HepG2 (cell line): ENCODE measurements around the gene SEMA4F. TPM values are rescaled to one million over a fixed set of nuclear protein-coding genes. Genes with fewer than 3 reads are reported as not detected.

Experiments
- ATAC-seq: fragments of 200-7000 bp; cut with Tn5 transposase; 3 replicates; pipeline ENCODE4 v1.9.1; 2020; ENCODE audit warnings: mild to moderate bottlenecking, moderate library complexity
- BruUV-seq: library from RNA; stranded (reverse); fragments of 400-500 nt; replicated peaks from 2 replicates; lab custom pipeline; 2021; lab: Mats Ljungman, UMichigan
- CTCF ChIA-PET: fragments of 300-600 bp; formaldehyde crosslinking; extraction: SDS; loops from one replicate; lab custom pipeline; 2021; ENCODE audit warnings: low total read pairs, inconsistent platforms, low intra/inter-chr PET ratio; lab: Yijun Ruan, JAX
- POLR2A ChIA-PET: fragments of 350-600 bp; sonication (Branson Sonifier 250); formaldehyde crosslinking; loops from one replicate; lab custom pipeline; 2020; ENCODE audit warnings: antibody characterized with exemption, inconsistent platforms; lab: Yijun Ruan, JAX
- DNase-seq: peaks from one replicate; pipeline ENCODE4 v3.0.0-alpha.2; 2015; ENCODE audit warnings: low spot score
- FAIRE-seq: peaks from 3 replicates; lab custom pipeline; 2011; peaks lifted over from hg19 to GRCh38; lab: Jason Lieb, UNC
- H2AFZ ChIP-seq: one replicate; pipeline ENCODE4 v1.6.1; 2011; ENCODE audit warnings: low read length, inconsistent platforms
- H3K27ac ChIP-seq: fragments of 300-600 bp; 3 replicates; pipeline ENCODE4 v1.8.0; 2011; ENCODE audit warnings: mixed run types, mild to moderate bottlenecking, mixed read lengths, low read length, inconsistent platforms; ENCODE audit not compliant: insufficient read depth; ENCODE audit errors: extremely low read length
- H3K27me3 ChIP-seq, 2 experiments: fragments of 200-600 bp in 1 of 2; 2 replicates in 1 of 2; 3 replicates in 1 of 2; pipeline versions ENCODE4 v1.6.0 to v1.8.0; 2011; ENCODE audit warnings: low read length in 2 of 2, mild to moderate bottlenecking in 2 of 2, moderate library complexity in 2 of 2, inconsistent platforms in 1 of 2; ENCODE audit not compliant: insufficient read depth in 2 of 2, control insufficient read depth in 1 of 2
- H3K36me3 ChIP-seq, 2 experiments: fragments of 200-600 bp in 1 of 2; replicated peaks in 1 of 2; 2 replicates in 1 of 2; 3 replicates in 1 of 2; pipeline versions ENCODE4 v1.5.1 to v1.8.0; 2011; ENCODE audit warnings: low read length in 2 of 2, inconsistent platforms in 1 of 2; ENCODE audit not compliant: insufficient read depth in 2 of 2, control insufficient read depth in 1 of 2
- H3K4me1 ChIP-seq: 2 replicates; pipeline ENCODE4 v1.5.1; 2012; ENCODE audit warnings: low read length, inconsistent platforms; ENCODE audit not compliant: insufficient read depth
- H3K4me2 ChIP-seq: 2 replicates; pipeline ENCODE4 v1.6.0; 2011; ENCODE audit warnings: low read depth, low read length, inconsistent platforms
- H3K4me3 ChIP-seq, 3 experiments: fragments of 200-600 bp in 1 of 3; sonication (generic), shearing (Covaris generic) in 1 of 3; replicated peaks in 1 of 3; 2 replicates each; pipeline ENCODE4 v1.5.1; 2011 to 2016; ENCODE audit warnings: low read length in 3 of 3, inconsistent platforms in 2 of 3, low read depth in 2 of 3, mild to moderate bottlenecking in 2 of 3, control low read depth in 1 of 3, mixed read lengths in 1 of 3; ENCODE audit not compliant: insufficient read depth in 1 of 3
- H3K79me2 ChIP-seq: one replicate; pipeline ENCODE4 v1.6.1; 2011; ENCODE audit warnings: low read length, inconsistent platforms; ENCODE audit not compliant: insufficient read depth
- H3K9ac ChIP-seq: 2 replicates; pipeline ENCODE4 v1.6.0; 2011; ENCODE audit warnings: mild to moderate bottlenecking, low read depth, low read length, inconsistent platforms; ENCODE audit not compliant: insufficient read depth
- H3K9me3 ChIP-seq: 2 replicates; pipeline ENCODE4 v1.5.1; 2012; ENCODE audit warnings: mild to moderate bottlenecking, low read length
- H4K20me1 ChIP-seq: 2 replicates; pipeline ENCODE4 v1.6.0; 2011; ENCODE audit warnings: inconsistent platforms, mild to moderate bottlenecking, low read length, moderate library complexity; ENCODE audit not compliant: insufficient read depth
- ARNTL ChIP-seq: sonication (generic); formaldehyde crosslinking; IDR thresholded peaks from 2 replicates; pipeline ENCODE4 v1.4.0; 2020; ENCODE audit warnings: mild to moderate bottlenecking, missing genetic modification reagents
- GTF3A ChIP-seq: sonication (generic); formaldehyde crosslinking; conservative IDR thresholded peaks from 2 replicates; pipeline ENCODE4 v1.4.0; 2020; ENCODE audit warnings: mild to moderate bottlenecking, missing genetic modification reagents
- HNRNPUL1 ChIP-seq: fragments of 200-400 bp; formaldehyde crosslinking; IDR thresholded peaks from 2 replicates; pipeline ENCODE4 v1.6.1; 2017; ENCODE audit warnings: low read depth, mild to moderate bottlenecking, low read length, moderate library complexity
- RBM39 ChIP-seq: fragments of 200-400 bp; formaldehyde crosslinking; IDR thresholded peaks from one replicate; pipeline ENCODE4 v1.6.1; 2018; ENCODE audit warnings: antibody characterized with exemption, mild to moderate bottlenecking, low read depth, low read length; ENCODE audit not compliant: poor library complexity, severe bottlenecking
- SNRNP70 ChIP-seq: fragments of 200-400 bp; formaldehyde crosslinking; IDR thresholded peaks from 2 replicates; pipeline ENCODE4 v1.6.1; 2017; ENCODE audit warnings: mild to moderate bottlenecking, low read depth, low read length, moderate library complexity
- YEATS2 ChIP-seq: sonication (generic); formaldehyde crosslinking; IDR thresholded peaks from 2 replicates; pipeline ENCODE4 v1.4.0; 2020; ENCODE audit warnings: missing genetic modification reagents, borderline replicate concordance
- ZC3H13 ChIP-seq: sonication (generic); formaldehyde crosslinking; IDR thresholded peaks from 2 replicates; pipeline ENCODE4 v1.8.1; 2023; ENCODE audit warnings: mild to moderate bottlenecking, missing genetic modification reagents, moderate library complexity
- ZNF260 ChIP-seq: sonication (generic); formaldehyde crosslinking; IDR thresholded peaks from 2 replicates; pipeline ENCODE4 v1.4.0; 2020; ENCODE audit warnings: missing genetic modification reagents, low read depth, mild to moderate bottlenecking, borderline replicate concordance
- ZNF264 ChIP-seq: sonication (generic); formaldehyde crosslinking; IDR thresholded peaks from 2 replicates; pipeline ENCODE4 v1.4.0; 2020; ENCODE audit warnings: missing genetic modification reagents
- ZNF430 ChIP-seq: sonication (generic); formaldehyde crosslinking; IDR thresholded peaks from 2 replicates; pipeline ENCODE4 v1.9.0; 2021; ENCODE audit warnings: mild to moderate bottlenecking, missing genetic modification reagents
- ZNF501 ChIP-seq: sonication (generic); formaldehyde crosslinking; IDR thresholded peaks from 2 replicates; pipeline ENCODE4 v1.5.1; 2020; ENCODE audit warnings: mild to moderate bottlenecking, moderate library complexity, missing genetic modification reagents
- WGBS: methylation state at CpG from one replicate; pipeline ENCODE4 v1.1.6; 2017; ENCODE audit warnings: low lambda C conversion rate; 5-methylcytosine and 5-hydroxymethylcytosine counted together
- in situ Hi-C: cut with HindIII; loops from 2 replicates; pipeline ENCODE4 v1.10.0; 2017; ENCODE audit warnings: low pct_unique_long_range_greater_than_20kb; ENCODE audit not compliant: extremely low pct_ligation_motif_present
- intact Hi-C: fragments of 100-400 bp; cut with micrococcal nuclease; formaldehyde crosslinking; loops from one replicate; pipeline ENCODE4 v1.10.0; 2022; ENCODE audit not compliant: unreplicated experiment
- polyA plus RNA-seq, 8 experiments: library from polyadenylated mRNA; depleted of rRNA in 3 of 8; stranded (reverse) in 7 of 8; unstranded in 1 of 8; fragments of >200 nt; fragmentation: Illumina TruSeq in 4 of 8; extraction: Trizol in 4 of 8; gene quantifications; 2 replicates each; pipeline versions ENCODE4 v1.2.1 to v1.2.3, GENCODE V29; 2011 to 2016; ENCODE audit warnings: low read depth in 4 of 8, missing spikeins in 1 of 8, mixed read lengths in 1 of 8; ENCODE audit not compliant: insufficient read depth in 1 of 8
- total RNA-seq, 5 experiments: library from RNA; depleted of rRNA; stranded (reverse); fragments of >200 nt; fragmentation: Illumina TruSeq; extraction: Trizol; gene quantifications; 2 replicates each; pipeline ENCODE4 v1.2.3, GENCODE V29; 2016; ENCODE audit warnings: low read depth in 1 of 5
- TF ChIP-seq, protein P1 (sequence below): sonication (generic); formaldehyde crosslinking; IDR thresholded peaks from 2 replicates; pipeline ENCODE4 v1.4.0; 2020; ENCODE audit warnings: missing genetic modification reagents, borderline replicate concordance

SEMA4F gene
- total and polyA plus RNA-seq, 2 of the 13 experiments (the other 11 are each of a cell fraction or from before 2014, with no cell fraction given) = 7.1 to 10.3 TPM

DNA sequence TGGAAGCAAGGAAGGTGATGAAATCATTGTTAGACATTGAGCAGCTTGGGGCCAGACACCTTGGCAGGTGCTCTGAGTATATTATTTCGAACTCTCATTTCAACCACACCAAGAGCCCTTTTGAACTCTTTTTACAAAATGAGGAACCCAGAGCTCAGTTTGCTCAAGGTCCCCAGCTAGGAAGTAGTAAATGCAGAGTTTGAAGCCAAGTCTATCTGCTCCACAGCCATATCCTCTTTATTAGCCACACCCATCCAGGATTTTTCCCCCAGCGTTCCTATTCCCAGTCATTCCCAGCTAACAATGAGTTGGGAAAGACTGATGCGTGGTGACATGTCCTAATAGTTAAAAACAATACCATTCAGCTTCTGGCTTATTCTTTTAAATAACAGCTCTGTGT is 40.2 kb downstream of the SEMA4F start:
- H3K9me3 ChIP-seq = no peaks in the 10 kb centered on the region
- peaks cover 35% of the 10 kb centered on the region; the same call in 1 of the 2 replicates for H3K4me1 ChIP-seq
- FAIRE-seq = no peak
- no TSS peak for BruUV-seq
- no peak for ATAC-seq
- H3K36me3 ChIP-seq = no peaks in the 10 kb centered on the region
- intact Hi-C loops = loop anchor here (10.0 kb wide), 1 partner anchor 371 kb away; no protein-coding TSS in a partner anchor
- H3K79me2 ChIP-seq = no peaks in the 10 kb centered on the region
- ChIA-PET POLR2A (no interaction called here), CTCF (no interaction called here)
- DNase-seq = no peak
- TF ChIP-seq YEATS2 (CRISPR knock-in tag) = no peak
- no peak for TF ChIP-seq ARNTL (CRISPR knock-in tag)
- no peak for TF ChIP-seq ZNF501 (CRISPR knock-in tag)
- TF ChIP-seq RBM39 = no peak
- TF ChIP-seq ZC3H13 (CRISPR knock-in tag) = no peak
- TF ChIP-seq HNRNPUL1 = no peak
- TF ChIP-seq, protein P1, sequence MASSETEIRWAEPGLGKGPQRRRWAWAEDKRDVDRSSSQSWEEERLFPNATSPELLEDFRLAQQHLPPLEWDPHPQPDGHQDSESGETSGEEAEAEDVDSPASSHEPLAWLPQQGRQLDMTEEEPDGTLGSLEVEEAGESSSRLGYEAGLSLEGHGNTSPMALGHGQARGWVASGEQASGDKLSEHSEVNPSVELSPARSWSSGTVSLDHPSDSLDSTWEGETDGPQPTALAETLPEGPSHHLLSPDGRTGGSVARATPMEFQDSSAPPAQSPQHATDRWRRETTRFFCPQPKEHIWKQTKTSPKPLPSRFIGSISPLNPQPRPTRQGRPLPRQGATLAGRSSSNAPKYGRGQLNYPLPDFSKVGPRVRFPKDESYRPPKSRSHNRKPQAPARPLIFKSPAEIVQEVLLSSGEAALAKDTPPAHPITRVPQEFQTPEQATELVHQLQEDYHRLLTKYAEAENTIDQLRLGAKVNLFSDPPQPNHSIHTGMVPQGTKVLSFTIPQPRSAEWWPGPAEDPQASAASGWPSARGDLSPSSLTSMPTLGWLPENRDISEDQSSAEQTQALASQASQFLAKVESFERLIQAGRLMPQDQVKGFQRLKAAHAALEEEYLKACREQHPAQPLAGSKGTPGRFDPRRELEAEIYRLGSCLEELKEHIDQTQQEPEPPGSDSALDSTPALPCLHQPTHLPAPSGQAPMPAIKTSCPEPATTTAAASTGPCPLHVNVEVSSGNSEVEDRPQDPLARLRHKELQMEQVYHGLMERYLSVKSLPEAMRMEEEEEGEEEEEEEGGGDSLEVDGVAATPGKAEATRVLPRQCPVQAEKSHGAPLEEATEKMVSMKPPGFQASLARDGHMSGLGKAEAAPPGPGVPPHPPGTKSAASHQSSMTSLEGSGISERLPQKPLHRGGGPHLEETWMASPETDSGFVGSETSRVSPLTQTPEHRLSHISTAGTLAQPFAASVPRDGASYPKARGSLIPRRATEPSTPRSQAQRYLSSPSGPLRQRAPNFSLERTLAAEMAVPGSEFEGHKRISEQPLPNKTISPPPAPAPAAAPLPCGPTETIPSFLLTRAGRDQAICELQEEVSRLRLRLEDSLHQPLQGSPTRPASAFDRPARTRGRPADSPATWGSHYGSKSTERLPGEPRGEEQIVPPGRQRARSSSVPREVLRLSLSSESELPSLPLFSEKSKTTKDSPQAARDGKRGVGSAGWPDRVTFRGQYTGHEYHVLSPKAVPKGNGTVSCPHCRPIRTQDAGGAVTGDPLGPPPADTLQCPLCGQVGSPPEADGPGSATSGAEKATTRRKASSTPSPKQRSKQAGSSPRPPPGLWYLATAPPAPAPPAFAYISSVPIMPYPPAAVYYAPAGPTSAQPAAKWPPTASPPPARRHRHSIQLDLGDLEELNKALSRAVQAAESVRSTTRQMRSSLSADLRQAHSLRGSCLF (CRISPR knock-in tag) = no peak
- TF ChIP-seq ZNF260 = no peak
- no peak for TF ChIP-seq SNRNP70
- TF ChIP-seq ZNF264 (CRISPR knock-in tag) = no peak
- no peak for TF ChIP-seq GTF3A
- TF ChIP-seq ZNF430 (CRISPR knock-in tag) = no peak
- H2AFZ ChIP-seq = no peak overlapping the region
- no peak overlapping the region for H3K4me3 ChIP-seq
- H3K9ac ChIP-seq = no peak overlapping the region
- 0 out of 5 replicates have a peak, but pooled peaks cover 2 to 3% of the 10 kb centered on the region in 2 experiments for H3K27me3 ChIP-seq
- H4K20me1 ChIP-seq = no peaks in the 10 kb centered on the region
- no peak overlapping the region for H3K27ac ChIP-seq
- 47% methylated on average over 3 of the region's 3 CpGs for WGBS
- in situ Hi-C loops = loop anchor here (10.0 kb wide), 2 partner anchors 181 to 711 kb away; no protein-coding TSS in a partner anchor
- no peak overlapping the region for H3K4me2 ChIP-seq
